Measurements from ENCODE around the gene SLC51B.
"Not testable (repeated sequence)": the region's sequence is repeated elsewhere in the genome, so short reads cannot be mapped to it uniquely, and the experiment has no call there.

Gene SLC51B

GRCh38 chr15:65044218-65044617 lies 969 bp upstream of the SLC51B start:
- H3K36me3 ChIP-seq (ENCODE audit: insufficient read depth, low read length); H3K9me3 ChIP-seq (ENCODE audit: low read length); H3K4me1 ChIP-seq (ENCODE audit: insufficient read depth, low read length); H3K27me3 ChIP-seq (ENCODE audit: control insufficient read depth in 1 of 2, insufficient read depth in 2 of 2, low read length in 2 of 2); H3K9ac ChIP-seq (ENCODE audit: low read length); H3K27ac ChIP-seq (ENCODE audit: low read depth, low read length); H3K4me3 ChIP-seq (ENCODE audit: low read depth in 1 of 2, low read length in 2 of 2): not testable (repeated sequence)

DNA sequence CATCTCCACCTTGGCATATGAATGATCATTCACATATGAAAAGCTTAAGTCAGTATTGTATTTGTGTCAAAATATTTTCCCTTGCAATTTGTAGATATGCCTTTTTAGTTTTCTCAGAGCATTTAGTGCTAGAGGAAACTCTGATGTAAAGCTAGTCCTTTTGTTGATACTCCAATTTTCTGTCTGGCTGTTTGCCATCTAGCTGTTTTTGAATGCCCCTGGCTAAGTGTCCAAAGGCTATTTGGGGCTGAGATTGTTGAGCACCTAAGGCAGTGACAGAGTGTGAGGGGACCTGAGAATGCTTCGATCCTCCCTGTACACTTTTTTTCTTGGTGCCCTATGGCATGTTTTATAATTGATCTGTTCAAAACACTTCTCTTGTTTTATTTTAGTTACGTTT lies 3.1 kb downstream of the SLC51B start:
- peaks cover 3% of the 10 kb centered on the region for H3K4me1 ChIP-seq (ENCODE audit: insufficient read depth, low read length)
- H3K36me3 ChIP-seq (ENCODE audit: insufficient read depth, low read length) = peaks cover 4% of the 10 kb centered on the region
- H3K27me3 ChIP-seq (ENCODE audit: control insufficient read depth in 1 of 2, insufficient read depth in 2 of 2, low read length in 2 of 2) = no peaks in the 10 kb centered on the region
- H3K4me3 ChIP-seq (ENCODE audit: low read depth in 1 of 2, low read length in 2 of 2) = no peak overlapping the region
- H3K9ac ChIP-seq (ENCODE audit: low read length) = no peak overlapping the region
- H3K9me3 ChIP-seq (ENCODE audit: low read length) = no peaks in the 10 kb centered on the region
- H3K27ac ChIP-seq (ENCODE audit: low read depth, low read length) = no peak overlapping the region

- H3K4me3 ChIP-seq (ENCODE audit: low read depth in 1 of 2, low read length in 2 of 2) = peak overlapping the region in 1 of 2 donors; percentile 29
- H3K9me3 ChIP-seq (ENCODE audit: low read length) = no peaks in the 10 kb centered on the region
- no peak overlapping the region for H3K9ac ChIP-seq (ENCODE audit: low read length)
- H3K36me3 ChIP-seq (ENCODE audit: insufficient read depth, low read length) = peaks cover 12% of the 10 kb centered on the region
- H3K27ac ChIP-seq (ENCODE audit: low read depth, low read length) = no peak overlapping the region
- H3K4me1 ChIP-seq (ENCODE audit: insufficient read depth, low read length) = peaks cover 5% of the 10 kb centered on the region
- no peaks in the 10 kb centered on the region for H3K27me3 ChIP-seq (ENCODE audit: control insufficient read depth in 1 of 2, insufficient read depth in 2 of 2, low read length in 2 of 2)
Observed at GRCh38 chr15:65049418-65049840, 4.2 kb downstream of the SLC51B start.

DNA sequence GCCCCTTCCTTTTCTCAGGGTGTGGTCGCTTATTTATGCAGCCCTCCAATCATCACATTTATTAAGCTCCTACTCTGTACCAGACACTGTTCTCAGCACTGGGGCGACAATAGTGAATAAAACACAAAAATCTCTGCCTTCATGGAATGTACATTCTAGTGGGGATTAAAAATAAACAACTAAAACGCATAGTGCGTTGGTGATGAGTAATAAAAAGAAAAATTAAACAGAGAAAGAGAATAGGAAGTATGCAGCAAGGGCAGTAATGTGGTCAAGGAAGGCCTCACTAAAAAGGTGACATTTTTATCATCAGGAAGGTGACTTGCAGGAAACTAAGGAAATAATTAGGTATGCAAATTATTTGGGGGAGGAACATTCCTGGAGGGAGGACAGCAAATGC lies 5.1 kb downstream of the SLC51B start:
- peaks cover 12% of the 10 kb centered on the region for H3K4me1 ChIP-seq (ENCODE audit: insufficient read depth, low read length)
- no peak overlapping the region for H3K9ac ChIP-seq (ENCODE audit: low read length)
- H3K36me3 ChIP-seq (ENCODE audit: insufficient read depth, low read length) = peaks cover 20% of the 10 kb centered on the region
- H3K9me3 ChIP-seq (ENCODE audit: low read length) = no peaks in the 10 kb centered on the region
- H3K27me3 ChIP-seq (ENCODE audit: control insufficient read depth in 1 of 2, insufficient read depth in 2 of 2, low read length in 2 of 2) = no peaks in the 10 kb centered on the region
- H3K4me3 ChIP-seq (ENCODE audit: low read depth in 1 of 2, low read length in 2 of 2) = no peak overlapping the region
- H3K27ac ChIP-seq (ENCODE audit: low read depth, low read length) = no peak overlapping the region

- Histone ChIP-seq H3K27ac (ENCODE audit: low read depth, low read length) (no peak overlapping the region), H3K36me3 (ENCODE audit: insufficient read depth, low read length) (peaks cover 28% of the 10 kb centered on the region)
Observed at GRCh38 chr15:65051266-65051665, 6.1 kb downstream of the SLC51B start.

DNA sequence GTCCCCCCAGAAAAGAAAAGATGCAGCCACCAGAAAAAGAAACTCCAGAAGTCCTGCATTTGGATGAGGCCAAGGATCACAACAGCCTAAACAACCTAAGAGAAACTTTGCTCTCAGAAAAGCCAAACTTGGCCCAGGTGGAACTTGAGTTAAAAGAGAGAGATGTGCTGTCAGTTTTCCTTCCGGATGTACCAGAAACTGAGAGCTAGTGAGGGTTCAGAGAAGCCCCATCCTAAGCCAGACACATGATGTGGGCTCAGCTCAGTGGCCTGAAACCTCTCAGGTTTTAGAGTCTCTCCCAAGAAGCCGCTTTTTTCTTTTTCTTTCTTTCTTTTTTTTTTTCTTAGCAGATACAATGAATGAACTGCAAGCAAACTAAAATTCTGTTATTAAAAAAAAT lies 7.8 kb downstream of the SLC51B start:
- Histone ChIP-seq H3K27ac (ENCODE audit: low read depth, low read length) (no peak overlapping the region), H3K36me3 (ENCODE audit: insufficient read depth, low read length) (peaks cover 40% of the 10 kb centered on the region), H3K4me3 (ENCODE audit: low read depth in 1 of 2, low read length in 2 of 2) (no peak overlapping the region), H3K4me1 (ENCODE audit: insufficient read depth, low read length) (peaks cover 16% of the 10 kb centered on the region), H3K27me3 (ENCODE audit: control insufficient read depth in 1 of 2, insufficient read depth in 2 of 2, low read length in 2 of 2) (no peaks in the 10 kb centered on the region), H3K9ac (ENCODE audit: low read length) (no peak overlapping the region), H3K9me3 (ENCODE audit: low read length) (no peaks in the 10 kb centered on the region)

More at GRCh38 chr15:65051266-65051665, 6.1 kb downstream of the SLC51B start:
- H3K4me3 ChIP-seq (ENCODE audit: low read depth in 1 of 2, low read length in 2 of 2) = no peak overlapping the region
- H3K9ac ChIP-seq (ENCODE audit: low read length) = no peak overlapping the region
- peaks cover 16% of the 10 kb centered on the region for H3K4me1 ChIP-seq (ENCODE audit: insufficient read depth, low read length)
- H3K27me3 ChIP-seq (ENCODE audit: control insufficient read depth in 1 of 2, insufficient read depth in 2 of 2, low read length in 2 of 2) = no peaks in the 10 kb centered on the region
- H3K9me3 ChIP-seq (ENCODE audit: low read length) = no peaks in the 10 kb centered on the region

- H3K9me3 ChIP-seq (ENCODE audit: low read length) = no peaks in the 10 kb centered on the region
- H3K9ac ChIP-seq (ENCODE audit: low read length) = no peak overlapping the region
- no peak overlapping the region for H3K27ac ChIP-seq (ENCODE audit: low read depth, low read length)
- no peaks in the 10 kb centered on the region for H3K27me3 ChIP-seq (ENCODE audit: control insufficient read depth in 1 of 2, insufficient read depth in 2 of 2, low read length in 2 of 2)
- peaks cover 14% of the 10 kb centered on the region for H3K4me1 ChIP-seq (ENCODE audit: insufficient read depth, low read length)
- no peak overlapping the region for H3K4me3 ChIP-seq (ENCODE audit: low read depth in 1 of 2, low read length in 2 of 2)
- peaks cover 55% of the 10 kb centered on the region for H3K36me3 ChIP-seq (ENCODE audit: insufficient read depth, low read length)
Observed at GRCh38 chr15:65054333-65055200, 9.4 kb downstream of the SLC51B start.

- H3K4me3 ChIP-seq (ENCODE audit: low read depth in 1 of 2, low read length in 2 of 2) = no peak overlapping the region
- H3K4me1 ChIP-seq (ENCODE audit: insufficient read depth, low read length) = peaks cover 13% of the 10 kb centered on the region
- no peaks in the 10 kb centered on the region for H3K9me3 ChIP-seq (ENCODE audit: low read length)
- H3K36me3 ChIP-seq (ENCODE audit: insufficient read depth, low read length) = peaks cover 55% of the 10 kb centered on the region
- H3K9ac ChIP-seq (ENCODE audit: low read length) = no peak overlapping the region
- H3K27me3 ChIP-seq (ENCODE audit: control insufficient read depth in 1 of 2, insufficient read depth in 2 of 2, low read length in 2 of 2) = no peaks in the 10 kb centered on the region
- H3K27ac ChIP-seq (ENCODE audit: low read depth, low read length) = no peak overlapping the region
Observed at GRCh38 chr15:65055201-65055870, 10.1 kb downstream of the SLC51B start.

DNA sequence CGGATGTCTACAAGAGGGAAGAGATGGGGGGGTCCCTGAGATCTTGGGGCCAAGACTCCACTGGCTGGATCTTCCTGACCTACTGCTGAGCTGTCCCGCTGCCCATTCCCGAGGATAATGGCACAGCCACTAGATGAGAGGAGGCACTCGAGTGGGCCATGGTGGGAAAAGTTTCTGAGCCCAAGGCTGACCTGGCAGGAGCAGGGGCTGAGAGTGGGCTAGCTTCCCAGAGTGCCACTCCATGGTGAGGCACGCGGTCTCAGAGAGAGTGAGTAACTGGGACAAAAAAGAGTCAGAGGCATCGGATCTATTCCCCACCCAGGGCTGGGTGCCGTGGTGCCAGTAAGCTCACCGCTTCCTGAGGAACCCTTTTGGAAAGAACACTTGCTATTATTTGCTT lies 10.9 kb downstream of the SLC51B start:
- peaks cover 55% of the 10 kb centered on the region for H3K36me3 ChIP-seq (ENCODE audit: insufficient read depth, low read length)
- no peak overlapping the region for H3K27ac ChIP-seq (ENCODE audit: low read depth, low read length)
- peaks cover 20% of the 10 kb centered on the region for H3K4me1 ChIP-seq (ENCODE audit: insufficient read depth, low read length)
- H3K9ac ChIP-seq (ENCODE audit: low read length) = no peak overlapping the region
- H3K9me3 ChIP-seq (ENCODE audit: low read length) = no peaks in the 10 kb centered on the region
- H3K4me3 ChIP-seq (ENCODE audit: low read depth in 1 of 2, low read length in 2 of 2) = no peak overlapping the region
- no peaks in the 10 kb centered on the region for H3K27me3 ChIP-seq (ENCODE audit: control insufficient read depth in 1 of 2, insufficient read depth in 2 of 2, low read length in 2 of 2)

GRCh38 chr15:65056868-65057548 lies 11.8 kb downstream of the SLC51B start:
- Histone ChIP-seq H3K9ac (ENCODE audit: low read length) (no peak overlapping the region), H3K27ac (ENCODE audit: low read depth, low read length) (no peak overlapping the region), H3K36me3 (ENCODE audit: insufficient read depth, low read length) (peaks cover 52% of the 10 kb centered on the region), H3K4me3 (ENCODE audit: low read depth in 1 of 2, low read length in 2 of 2) (no peak overlapping the region), H3K27me3 (ENCODE audit: control insufficient read depth in 1 of 2, insufficient read depth in 2 of 2, low read length in 2 of 2) (no peaks in the 10 kb centered on the region), H3K4me1 (ENCODE audit: insufficient read depth, low read length) (peaks cover 24% of the 10 kb centered on the region), H3K9me3 (ENCODE audit: low read length) (no peaks in the 10 kb centered on the region)

DNA sequence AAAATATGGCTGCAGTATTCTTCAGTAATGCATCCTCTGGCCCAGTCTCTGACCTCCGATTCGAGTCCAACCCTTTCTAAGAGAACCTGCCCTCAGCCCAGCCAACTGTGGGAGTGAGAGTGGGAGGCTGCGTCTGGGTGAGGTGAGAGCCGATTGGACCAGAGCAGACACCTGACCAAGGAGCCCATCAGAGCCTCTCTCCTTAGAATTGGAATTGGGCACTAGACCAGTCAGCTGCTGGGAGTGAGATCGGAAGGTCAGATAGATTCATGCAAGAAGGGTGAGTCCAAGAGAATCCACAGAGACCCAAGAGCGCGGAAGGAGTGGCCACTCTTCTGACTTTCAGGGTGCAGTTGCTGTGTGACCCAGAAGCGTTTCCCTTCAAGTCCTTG lies 12.4 kb downstream of the SLC51B start:
- no peak overlapping the region for H3K27ac ChIP-seq (ENCODE audit: low read depth, low read length)
- no peak overlapping the region for H3K4me3 ChIP-seq (ENCODE audit: low read depth in 1 of 2, low read length in 2 of 2)
- peaks cover 24% of the 10 kb centered on the region for H3K4me1 ChIP-seq (ENCODE audit: insufficient read depth, low read length)
- H3K9me3 ChIP-seq (ENCODE audit: low read length) = no peaks in the 10 kb centered on the region
- no peaks in the 10 kb centered on the region for H3K27me3 ChIP-seq (ENCODE audit: control insufficient read depth in 1 of 2, insufficient read depth in 2 of 2, low read length in 2 of 2)
- peaks cover 52% of the 10 kb centered on the region for H3K36me3 ChIP-seq (ENCODE audit: insufficient read depth, low read length)
- H3K9ac ChIP-seq (ENCODE audit: low read length) = no peak overlapping the region
